Activated effector memory CD4-positive, alpha-beta T cell treated with Interleukin-2 at 50 U/mL for 16 hours (primary cell): ENCODE data around the gene SIRT1.
A peak's percentile ranks its signal among the peaks of the same experiment; 100 is the strongest.
"Not testable (repeated sequence)": the region's sequence is repeated elsewhere in the genome, so short reads cannot be mapped to it uniquely, and the experiment has no call there.

Experiments used
- DNase-seq: peaks from one replicate; pipeline ENCODE4 v3.0.0-alpha.2; 2020

The SIRT1 gene

GRCh38 chr10:67878133-67878532, 6.3 kb upstream of the SIRT1 start:
- no peak for DNase-seq

DNA sequence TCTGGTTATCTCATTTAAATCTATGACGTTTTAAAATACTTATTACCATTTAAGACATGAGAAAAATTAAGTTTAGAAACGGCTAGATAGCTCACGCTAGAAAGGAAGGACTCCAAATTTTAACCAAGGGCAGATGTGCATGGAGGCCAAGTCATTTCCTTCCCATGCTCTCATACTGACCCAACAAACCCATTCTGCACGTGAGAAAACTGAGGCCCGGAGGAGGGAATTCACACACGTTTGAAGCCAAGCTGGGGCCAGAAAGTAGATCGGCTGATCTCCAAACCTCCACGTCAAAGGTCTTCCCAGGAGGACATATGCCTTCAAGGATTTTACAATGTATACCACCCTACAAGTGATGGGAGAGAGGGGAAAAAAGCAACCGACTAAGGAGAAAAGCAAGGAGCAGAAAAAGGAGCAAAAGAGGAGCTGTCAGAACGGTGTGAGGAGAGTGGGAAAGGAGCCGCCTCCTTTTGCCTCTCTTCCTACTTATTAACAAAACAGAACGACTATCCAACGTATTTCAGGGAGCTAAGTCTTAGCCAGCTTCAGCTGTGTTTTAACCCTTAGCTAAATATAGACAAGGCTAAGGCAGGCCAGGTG, 645 bp upstream of the SIRT1 start:
- no peak for DNase-seq

- peak; percentile 72 for DNase-seq
Observed at GRCh38 chr10:67884842-67885670, 600 bp downstream of the SIRT1 start.

- DNase-seq, result no peak
Observed at GRCh38 chr10:67893637-67894036, 9.2 kb downstream of the SIRT1 start.

GRCh38 chr10:67903581-67903980, 19.1 kb downstream of the SIRT1 start:
- no peak for DNase-seq

DNA sequence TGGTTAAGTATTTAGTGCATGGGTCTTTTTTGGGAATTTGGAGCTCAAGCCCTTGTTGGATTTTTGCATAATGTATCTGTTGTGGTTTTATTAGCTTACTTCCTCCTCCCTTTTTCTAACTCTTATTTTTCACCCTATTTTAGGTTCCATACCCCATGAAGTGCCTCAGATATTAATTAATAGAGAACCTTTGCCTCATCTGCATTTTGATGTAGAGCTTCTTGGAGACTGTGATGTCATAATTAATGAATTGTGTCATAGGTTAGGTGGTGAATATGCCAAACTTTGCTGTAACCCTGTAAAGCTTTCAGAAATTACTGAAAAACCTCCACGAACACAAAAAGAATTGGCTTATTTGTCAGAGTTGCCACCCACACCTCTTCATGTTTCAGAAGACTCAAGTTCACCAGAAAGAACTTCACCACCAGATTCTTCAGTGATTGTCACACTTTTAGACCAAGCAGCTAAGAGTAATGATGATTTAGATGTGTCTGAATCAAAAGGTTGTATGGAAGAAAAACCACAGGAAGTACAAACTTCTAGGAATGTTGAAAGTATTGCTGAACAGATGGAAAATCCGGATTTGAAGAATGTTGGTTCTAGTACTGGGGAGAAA, 28.0 kb downstream of the SIRT1 start:
- DNase-seq, result no peak

- no peak for DNase-seq
Observed at GRCh38 chr10:67914777-67915340, 30.4 kb downstream of the SIRT1 start.

GRCh38 chr10:67917169-67917568, 32.7 kb downstream of the SIRT1 start:
- no peak for DNase-seq

- DNase-seq, result no peak
Observed at GRCh38 chr10:67917679-67918078, 33.2 kb downstream of the SIRT1 start.

DNA sequence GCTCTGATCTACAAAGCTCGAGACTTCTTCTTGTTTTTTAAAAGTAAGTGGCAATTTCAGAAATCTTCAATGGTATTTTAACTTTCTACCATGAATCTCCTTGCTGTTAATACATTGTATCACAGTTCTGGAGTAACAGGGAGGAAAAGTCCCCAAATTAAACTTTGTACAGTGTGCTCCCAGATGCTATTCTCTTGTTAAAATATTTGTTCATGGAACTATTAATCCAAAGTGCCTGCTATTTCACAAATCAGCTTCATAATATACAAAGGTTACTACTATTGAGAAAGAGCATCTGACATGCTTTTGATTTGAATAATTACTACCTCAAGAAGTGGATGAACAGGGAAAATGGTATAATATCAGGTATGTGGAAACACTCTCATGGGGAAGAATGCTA, 36.6 kb downstream of the SIRT1 start:
- DNase-seq, result no peak

DNA sequence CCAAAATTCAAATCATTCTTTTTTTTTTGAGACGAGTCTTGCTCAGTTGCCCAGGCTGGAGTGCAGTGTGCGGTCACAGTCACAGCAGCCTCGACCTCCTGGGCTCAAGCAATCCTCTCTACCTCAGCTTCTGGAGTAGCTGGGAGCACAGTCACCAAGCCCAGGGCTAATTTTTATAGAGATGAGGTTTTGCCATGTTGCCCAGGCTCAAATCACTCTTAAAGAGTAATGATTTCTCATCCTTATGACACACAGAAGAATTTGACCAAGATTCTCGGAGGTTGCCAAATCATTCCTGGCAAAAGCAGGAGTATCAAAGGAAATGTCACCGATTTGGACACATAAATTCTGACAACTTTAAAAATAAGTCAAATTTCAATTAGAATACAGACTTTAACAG, 39.1 kb downstream of the SIRT1 start:
- no peak for DNase-seq

DNA sequence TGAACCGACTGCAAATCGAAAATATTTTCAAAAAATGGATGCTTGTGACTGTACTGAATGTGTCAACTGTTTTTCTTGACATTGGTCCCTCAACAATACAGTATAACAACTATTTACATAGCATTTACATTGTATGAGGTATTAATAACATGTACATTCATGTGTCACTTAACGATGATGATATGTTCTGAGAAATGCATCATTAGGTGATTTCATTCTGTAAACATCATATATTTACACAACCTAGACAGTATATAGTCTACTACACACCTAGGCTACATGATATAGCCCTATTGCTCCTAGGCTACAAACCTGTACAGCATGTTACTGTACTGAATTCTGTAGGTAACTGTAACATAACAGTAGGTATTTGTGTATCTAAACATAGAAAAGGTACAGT, 39.7 kb downstream of the SIRT1 start:
- DNase-seq, result no peak

DNA sequence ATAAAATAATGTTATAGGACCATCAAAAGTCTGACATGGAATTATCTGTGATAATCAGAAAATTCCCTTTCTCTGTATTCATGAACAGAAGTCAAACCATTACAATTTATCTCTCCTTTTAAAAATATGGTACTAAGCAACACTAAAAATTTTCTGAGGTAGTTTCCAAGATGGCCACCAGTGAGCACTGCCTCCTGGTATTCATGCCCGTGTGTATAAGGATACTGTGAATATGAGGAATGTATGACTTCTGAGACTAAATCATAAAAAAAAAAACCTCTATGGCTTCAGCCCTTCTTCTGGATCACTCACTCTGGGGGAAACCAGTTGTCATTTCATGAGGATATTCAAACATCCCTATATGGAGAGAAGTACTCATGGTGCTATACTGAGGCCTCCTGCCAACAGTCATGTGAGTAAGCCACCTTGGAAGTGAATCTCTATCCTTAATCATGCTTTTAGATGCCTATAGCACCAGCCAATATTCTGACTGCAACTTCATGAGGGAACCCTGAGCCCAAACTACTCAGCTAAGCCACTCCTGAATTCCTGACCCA, 41.1 kb downstream of the SIRT1 start:
- no peak for DNase-seq

DNA sequence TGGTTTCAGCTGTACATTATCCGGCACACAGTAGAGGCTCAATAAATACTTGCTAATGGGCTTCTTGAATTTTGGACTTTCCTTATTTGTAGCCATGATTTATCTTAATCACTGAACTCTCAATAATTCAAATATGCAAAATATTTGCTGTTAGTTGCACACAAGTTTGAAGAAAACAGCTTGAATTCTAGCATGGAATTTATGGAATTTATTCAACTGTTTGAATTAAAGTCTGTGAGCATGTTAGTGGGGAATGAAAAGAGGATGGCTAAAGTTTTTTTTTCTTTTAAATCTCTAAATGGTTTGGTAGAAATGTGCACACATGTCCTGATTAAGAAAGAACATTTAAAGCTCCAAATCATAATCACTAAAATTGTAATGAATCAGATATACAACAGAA, 42.5 kb downstream of the SIRT1 start:
- DNase-seq, result no peak

GRCh38 chr10:67933199-67933598, 48.7 kb downstream of the SIRT1 start:
- DNase-seq, result no peak

DNA sequence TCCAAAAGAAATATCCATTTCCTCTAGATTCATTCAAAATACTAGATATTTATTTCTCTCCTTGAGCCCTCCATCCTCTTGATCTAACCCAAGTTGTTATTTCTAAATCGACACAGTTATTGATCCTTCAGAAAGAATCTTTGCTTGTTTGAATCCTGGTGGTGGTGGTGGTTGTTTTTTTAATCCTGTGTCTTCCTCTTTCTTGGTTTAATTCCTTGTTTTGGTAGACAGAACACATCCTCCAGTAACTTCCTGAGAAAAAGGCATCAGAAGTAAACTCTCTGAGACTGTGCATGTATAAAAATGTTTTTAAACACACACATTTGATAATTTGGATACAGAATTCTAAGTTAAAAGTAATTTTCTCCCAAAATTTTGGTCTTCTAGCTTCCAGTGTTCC, 49.9 kb downstream of the SIRT1 start:
- DNase-seq, result no peak

- no peak for DNase-seq
Observed at GRCh38 chr10:67935223-67935622, 50.8 kb downstream of the SIRT1 start.

DNA sequence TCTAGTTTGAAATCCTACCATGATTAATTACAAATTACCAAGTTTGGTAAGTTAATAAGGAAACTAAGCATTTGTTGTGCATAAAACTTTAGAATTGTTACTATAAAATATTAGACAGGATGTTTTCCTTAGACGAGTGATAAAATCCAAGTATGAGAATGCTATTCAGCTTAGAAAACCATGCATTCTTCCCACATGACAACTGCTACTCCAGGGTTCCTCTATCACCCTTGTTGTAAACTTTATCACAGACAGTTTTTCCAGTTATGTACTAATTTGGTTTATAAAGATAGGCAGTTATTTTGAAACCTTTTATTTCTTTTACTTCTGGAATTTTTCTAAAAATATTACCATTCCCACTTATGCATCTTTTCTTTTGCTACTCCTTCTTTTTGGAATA, 52.0 kb downstream of the SIRT1 start:
- DNase-seq, result no peak

DNA sequence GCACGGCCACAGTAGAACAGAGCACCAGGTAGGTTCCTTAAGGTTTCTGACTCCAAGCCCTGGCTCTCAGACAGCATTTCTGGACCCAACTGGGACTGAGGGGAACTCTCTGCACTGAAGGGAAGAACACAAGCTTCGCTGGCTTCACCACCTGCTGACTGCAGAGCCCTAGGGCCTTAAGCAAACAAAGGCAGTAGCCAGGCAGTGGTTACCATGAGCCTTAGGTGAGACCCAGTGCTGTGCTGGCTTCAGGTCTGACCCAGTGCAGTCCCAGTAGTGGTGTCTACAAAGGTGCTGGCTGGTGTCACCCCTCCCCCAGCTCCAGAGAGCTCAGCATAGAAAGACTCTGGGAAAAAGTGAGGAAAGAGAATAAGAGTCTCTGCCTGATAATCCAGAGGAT, 59.5 kb downstream of the SIRT1 start:
- DNase-seq, result no peak

DNA sequence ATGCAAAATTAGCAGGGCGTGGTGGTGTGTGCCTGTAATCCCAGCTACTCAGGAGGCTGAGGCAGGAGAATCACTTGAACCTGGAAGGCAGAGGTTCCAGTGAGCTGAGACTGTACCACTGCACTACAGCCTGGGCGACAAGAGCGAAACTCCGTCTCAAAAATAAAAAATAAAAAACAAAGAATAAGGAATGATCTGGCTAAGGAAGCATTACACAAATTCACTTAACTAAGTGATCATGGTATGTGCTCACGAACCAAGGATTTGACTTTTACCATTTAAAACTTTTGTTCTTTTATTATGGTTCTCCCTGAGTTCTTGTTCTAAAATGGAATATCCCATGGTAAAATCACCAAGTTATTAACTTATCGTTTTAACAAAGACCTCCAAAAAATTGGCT, 71.2 kb downstream of the SIRT1 start:
- DNase-seq, result no peak

- DNase-seq, result no peak
Observed at GRCh38 chr10:67959839-67960476, 75.5 kb downstream of the SIRT1 start.

GRCh38 chr10:67965456-67965855, 81.0 kb downstream of the SIRT1 start:
- no peak for DNase-seq

DNA sequence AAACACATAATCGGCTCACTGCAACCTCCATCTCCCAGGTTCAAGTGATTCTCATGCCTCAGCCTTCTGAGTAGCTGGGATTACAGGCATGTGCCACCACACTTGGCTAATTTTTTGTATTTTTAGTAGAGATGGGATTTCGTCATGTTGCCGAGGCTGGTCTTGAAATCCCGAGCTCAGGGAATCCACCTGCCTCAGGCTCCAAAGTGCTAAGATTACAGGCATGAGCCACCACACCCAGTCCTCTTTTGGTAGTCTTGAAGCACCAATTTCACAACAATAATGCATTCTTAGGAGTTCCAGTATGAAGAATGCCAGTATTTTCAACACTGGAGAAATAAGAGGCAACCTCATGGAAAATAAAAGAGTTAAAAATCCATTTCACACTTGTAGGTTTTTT, 81.6 kb downstream of the SIRT1 start:
- not testable (repeated sequence) for DNase-seq
